Ovary (tissue), 9 donors: ENCODE results near the gene GPC6. TPM values are rescaled to one million over a fixed set of nuclear protein-coding genes. Genes with fewer than 3 reads are reported as not detected.

Source experiments
- DNase-seq, 5 donors: peaks; one replicate each; pipeline ENCODE4 v3.0.0-alpha.2; 2019 to 2020
- H3K27ac ChIP-seq, 2 donors: fragments of 200-600 bp; one replicate each; pipeline versions ENCODE4 v1.5.1 to v1.8.0; 2019 to 2022
- H3K27me3 ChIP-seq: fragments of 200-600 bp; one replicate; pipeline ENCODE4 v1.8.0; 2022
- H3K36me3 ChIP-seq: fragments of 200-600 bp; sonication (generic); one replicate; pipeline ENCODE4 v1.5.1; 2019
- H3K4me1 ChIP-seq: one replicate; pipeline ENCODE4 v1.8.1; 2013; ENCODE audit warnings: mild to moderate bottlenecking, moderate library complexity; ENCODE audit not compliant: insufficient read depth
- H3K4me3 ChIP-seq: fragments of 200-600 bp; sonication (generic); one replicate; pipeline ENCODE4 v1.5.1; 2017
- H3K9me3 ChIP-seq, 2 donors: fragments of 200-600 bp in 1 of 2; sonication (generic) in 1 of 2; one replicate each; pipeline versions ENCODE4 v1.5.1 to v1.8.1; 2013 to 2019; ENCODE audit warnings: mild to moderate bottlenecking in 1 of 2, moderate library complexity in 1 of 2
- EP300 ChIP-seq: sonication (generic); formaldehyde crosslinking; IDR thresholded peaks from one replicate; pipeline ENCODE4 v1.6.1; 2017; ENCODE audit warnings: antibody characterized with exemption
- POLR2A ChIP-seq: fragments of 450-650 bp; IDR thresholded peaks from one replicate; pipeline ENCODE4 v1.6.1; 2017; ENCODE audit warnings: antibody characterized with exemption, mild to moderate bottlenecking, moderate library complexity
- WGBS, 3 donors: extraction: QIAGEN DNeasy Blood & Tissue Kit in 1 of 3; methylation state at CpG; one replicate each; pipeline versions ENCODE4 v1.1.5 to v1.1.7; 2013 to 2017; 5-methylcytosine and 5-hydroxymethylcytosine counted together
- intact Hi-C, 4 donors: fragments of 100-400 bp; cut with DNase I; formaldehyde crosslinking; loops; one replicate each; pipeline versions ENCODE4 v1.11.0 to v1.15.1; 2022 to 2023
- polyA plus RNA-seq, 2 donors: library from polyadenylated mRNA; stranded (reverse); fragments of 200-250 nt in 1 of 2; fragments of 350-450 nt in 1 of 2; fragmentation: Illumina TruSeq in 1 of 2; extraction: RNeasy Lipid Tissue Mini Kit (QIAGEN cat#74804) in 1 of 2; gene quantifications; one replicate each; pipeline ENCODE4 v1.2.3, GENCODE V29; 2013 to 2014
- total RNA-seq, 7 donors: library from RNA; depleted of rRNA in 2 of 7; stranded (reverse); fragments of >200 nt in 2 of 7; fragmentation: NEBNext Ultra II Directional in 3 of 7; extraction: Animal tissue kit (Norgen Biotek cat#: 25700) in 3 of 7; gene quantifications; one replicate each; pipeline versions ENCODE4 v1.1.0 to v1.2.4, GENCODE V29; 2016 to 2023
- TF ChIP-seq, protein P1 (sequence below), 3 donors: fragments of 450-650 bp in 2 of 3; fragments of 200-600 bp in 1 of 3; IDR thresholded peaks; one replicate each; pipeline versions ENCODE4 v1.5.1 to v1.8.0; 2016 to 2022; ENCODE audit warnings: antibody characterized with exemption in 3 of 3, mild to moderate bottlenecking in 1 of 3
- donor health status: DM: no; HTN: no; CAD: no; lungs with moderate emphysema.
- donor health status: DM: no; HTN: no; CAD: no.
- donor health status: Bipolar disorder and iron deficiency.
- donor health status: DM: yes; HTN: yes; CAD: no.
- donor health status: DM: no; HTN: no; CAD: no.
- donor health status: DM: yes; HTN: yes; CAD: no.

The GPC6 gene
- total and polyA plus RNA-seq, 9 donors = 4.3 to 22.3 (median 17.9) TPM

DNA sequence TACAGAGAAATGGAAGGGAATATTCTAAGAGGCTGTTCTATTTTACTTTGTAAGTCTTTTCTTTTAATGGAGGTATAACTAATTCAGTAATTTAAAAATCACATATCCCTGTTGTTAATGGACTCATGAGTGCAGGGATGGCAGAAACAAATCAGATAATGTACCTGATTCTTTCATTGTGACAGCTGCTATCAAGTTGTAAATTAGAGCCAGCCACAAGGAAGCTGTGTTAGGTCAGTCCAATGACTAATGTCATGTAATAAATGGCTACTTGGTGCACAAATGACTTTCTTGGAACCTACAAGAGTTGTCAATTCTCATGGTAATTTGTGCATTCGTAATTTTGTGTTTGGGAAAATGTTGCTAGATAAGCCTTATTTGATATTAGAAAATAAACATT, 806.5 kb downstream of the GPC6 start:
- Histone ChIP-seq H3K36me3 (no peaks in the 10 kb centered on the region), H3K27ac (no peak overlapping the region), H3K4me3 (no peak overlapping the region), H3K27me3 (no peaks in the 10 kb centered on the region), H3K9me3 (no peaks in the 10 kb centered on the region), H3K4me1 (no peaks in the 10 kb centered on the region)
- WGBS, 3 donors = 77 to 92% (median 79%) methylated on average over 1 of the region's 1 CpG
- intact Hi-C loops = no loop called here
- no peak for DNase-seq
- TF ChIP-seq EP300 (no peak), POLR2A (no peak)
- TF ChIP-seq, protein P1, sequence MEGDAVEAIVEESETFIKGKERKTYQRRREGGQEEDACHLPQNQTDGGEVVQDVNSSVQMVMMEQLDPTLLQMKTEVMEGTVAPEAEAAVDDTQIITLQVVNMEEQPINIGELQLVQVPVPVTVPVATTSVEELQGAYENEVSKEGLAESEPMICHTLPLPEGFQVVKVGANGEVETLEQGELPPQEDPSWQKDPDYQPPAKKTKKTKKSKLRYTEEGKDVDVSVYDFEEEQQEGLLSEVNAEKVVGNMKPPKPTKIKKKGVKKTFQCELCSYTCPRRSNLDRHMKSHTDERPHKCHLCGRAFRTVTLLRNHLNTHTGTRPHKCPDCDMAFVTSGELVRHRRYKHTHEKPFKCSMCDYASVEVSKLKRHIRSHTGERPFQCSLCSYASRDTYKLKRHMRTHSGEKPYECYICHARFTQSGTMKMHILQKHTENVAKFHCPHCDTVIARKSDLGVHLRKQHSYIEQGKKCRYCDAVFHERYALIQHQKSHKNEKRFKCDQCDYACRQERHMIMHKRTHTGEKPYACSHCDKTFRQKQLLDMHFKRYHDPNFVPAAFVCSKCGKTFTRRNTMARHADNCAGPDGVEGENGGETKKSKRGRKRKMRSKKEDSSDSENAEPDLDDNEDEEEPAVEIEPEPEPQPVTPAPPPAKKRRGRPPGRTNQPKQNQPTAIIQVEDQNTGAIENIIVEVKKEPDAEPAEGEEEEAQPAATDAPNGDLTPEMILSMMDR (IDR thresholded peaks at IDR 0.05) = no peak

DNA sequence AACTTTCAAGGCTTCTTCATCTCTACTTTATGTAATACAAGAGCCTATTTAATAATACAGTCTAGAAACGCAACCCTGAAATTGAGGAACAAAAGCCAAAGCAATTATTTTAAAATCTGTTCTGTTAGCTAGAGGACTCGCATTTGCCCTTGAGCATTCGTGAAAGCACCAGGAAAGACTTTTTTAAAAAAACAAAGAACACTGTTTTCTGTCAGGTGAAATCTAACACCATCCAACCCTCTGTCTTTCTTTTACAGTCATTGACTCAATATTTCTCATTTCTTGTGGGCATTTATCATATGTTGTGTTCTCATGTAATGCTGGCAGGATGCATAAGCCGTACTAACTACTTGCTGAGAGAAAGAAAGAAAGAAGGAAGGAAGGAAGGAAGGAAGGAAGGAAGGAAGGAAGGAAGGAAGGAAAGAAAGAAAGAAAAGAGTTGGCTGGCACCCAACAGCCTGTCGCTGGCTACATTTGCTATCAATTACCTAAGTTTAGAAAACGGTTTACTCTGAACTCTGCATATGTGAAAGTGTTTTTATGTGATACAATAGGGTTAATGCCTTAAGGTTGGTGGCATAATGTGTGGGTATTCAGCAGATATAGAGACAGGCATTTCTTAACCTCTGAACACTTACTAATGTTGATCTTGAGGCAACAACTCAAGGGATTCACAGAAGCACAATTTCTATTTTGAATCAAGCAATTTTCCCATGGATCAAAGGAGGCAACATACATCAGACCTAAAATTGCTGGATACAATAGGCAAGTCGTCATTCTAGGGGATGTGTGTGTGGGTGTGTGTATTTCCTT, 807.4 kb downstream of the GPC6 start:
- H3K36me3 ChIP-seq = no peaks in the 10 kb centered on the region
- no peaks in the 10 kb centered on the region for H3K27me3 ChIP-seq
- WGBS, 3 donors = 36 to 39% (median 39%) methylated on average over 7 of the region's 7 CpGs
- H3K4me1 ChIP-seq = no peaks in the 10 kb centered on the region
- H3K4me3 ChIP-seq = no peak overlapping the region
- no peaks in the 10 kb centered on the region for H3K9me3 ChIP-seq
- H3K27ac ChIP-seq = no peak overlapping the region
- intact Hi-C loops = no loop called here
- DNase-seq = no peak
- TF ChIP-seq, protein P1 (IDR thresholded peaks at IDR 0.05) = no peak
- TF ChIP-seq POLR2A = no peak
- TF ChIP-seq EP300 = no peak

DNA sequence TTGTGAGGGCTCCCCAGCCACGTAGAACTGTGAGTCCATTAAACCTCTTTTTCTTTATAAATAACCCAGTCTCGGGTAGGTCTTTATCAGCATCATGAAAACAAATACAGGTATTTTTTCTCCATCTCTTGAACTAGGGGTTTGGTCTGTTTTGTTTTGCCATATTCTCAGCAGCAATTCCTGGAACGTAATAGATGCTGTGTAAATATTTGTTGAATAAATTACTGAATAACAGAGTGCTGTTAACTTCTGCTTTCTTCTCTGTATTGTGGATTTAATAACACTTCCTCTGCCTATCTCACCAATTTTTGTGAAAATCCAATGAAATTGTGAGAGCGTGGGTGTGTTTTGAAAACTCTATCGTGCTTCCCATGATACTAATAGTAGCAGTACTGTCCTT, 823.4 kb downstream of the GPC6 start:
- no peaks in the 10 kb centered on the region for H3K36me3 ChIP-seq
- no peak overlapping the region for H3K4me3 ChIP-seq
- no peak overlapping the region for H3K27ac ChIP-seq
- TF ChIP-seq, protein P1 (IDR thresholded peaks at IDR 0.05) = no peak
- TF ChIP-seq POLR2A (no peak), EP300 (no peak)
- intact Hi-C loops = no loop called here
- peaks cover 2% of the 10 kb centered on the region for H3K4me1 ChIP-seq
- H3K27me3 ChIP-seq = no peaks in the 10 kb centered on the region
- no peaks in the 10 kb centered on the region for H3K9me3 ChIP-seq
- no peak for DNase-seq
- 71 to 91% (median 86%) methylated on average over 5 of the region's 5 CpGs for WGBS, 3 donors

DNA sequence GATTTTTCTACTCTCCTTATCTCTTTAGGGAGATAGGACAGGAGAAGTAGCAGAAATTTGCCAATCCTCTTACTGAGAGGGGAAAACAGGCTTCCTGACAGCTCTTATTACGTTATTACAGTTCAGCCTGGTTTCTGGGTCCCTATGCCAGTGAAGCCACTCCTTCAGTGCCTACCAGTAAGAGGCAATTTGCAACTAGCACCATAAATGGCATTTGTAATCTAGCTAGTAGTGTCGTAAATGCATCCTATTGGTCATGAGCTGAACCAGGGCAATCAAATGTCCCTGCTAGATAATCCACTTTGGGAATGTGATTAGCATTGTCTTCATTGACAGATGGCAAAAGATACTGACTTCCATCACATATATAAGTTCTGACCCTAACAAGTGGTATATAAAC, 824.1 kb downstream of the GPC6 start:
- intact Hi-C loops = no loop called here
- DNase-seq = no peak
- Histone ChIP-seq H3K9me3 (no peaks in the 10 kb centered on the region), H3K27me3 (no peaks in the 10 kb centered on the region), H3K4me1 (peaks cover 2% of the 10 kb centered on the region), H3K27ac (no peak overlapping the region), H3K4me3 (no peak overlapping the region), H3K36me3 (no peaks in the 10 kb centered on the region)
- WGBS, 3 donors = 93 to 98% (median 93%) methylated on average over 2 of the region's 2 CpGs
- TF ChIP-seq, protein P1 (IDR thresholded peaks at IDR 0.05) = no peak
- TF ChIP-seq POLR2A (no peak), EP300 (no peak)
